ENCODE data around the gene IL6R. TPM values are rescaled to one million over a fixed set of nuclear protein-coding genes. Genes with fewer than 3 reads are reported as not detected.

IL6R gene
- total and polyA plus RNA-seq, 2 experiments from 2014 or later: 35.1 to 38.5 TPM

- Histone ChIP-seq H3K9me3 (ENCODE audit: low read depth) (no peaks in the 10 kb centered on the region), H2AFZ (no peak overlapping the region), H3K36me3 (replicated peaks; ENCODE audit: insufficient read depth, low read depth) (no peaks in the 10 kb centered on the region), H3K27ac (no peak overlapping the region), H3K4me1 (ENCODE audit: insufficient read depth) (no peaks in the 10 kb centered on the region), H3K27me3 (no peaks in the 10 kb centered on the region), H3K9me2 (replicated peaks; ENCODE audit: insufficient read depth) (no peaks in the 10 kb centered on the region), H3K4me3 (no peak overlapping the region), H3K4me2 (no peak overlapping the region), H3K79me2 (no peaks in the 10 kb centered on the region), H4K20me1 (ENCODE audit: insufficient read depth, poor library complexity, severe bottlenecking) (no peaks in the 10 kb centered on the region)
- 70% methylated on average over 3 of the region's 3 CpGs for WGBS (ENCODE audit: low lambda C conversion rate, missing lambda C conversion rate)
- TF ChIP-seq EZH2 (IDR thresholded peaks at IDR 0.05; ENCODE audit: borderline replicate concordance) (no peak), CTCF (IDR thresholded peaks at IDR 0.05; ENCODE audit: poor library complexity) (no peak), EZH2phosphoT487 (IDR thresholded peaks at IDR 0.05; ENCODE audit: low read depth, severe bottlenecking, unreplicated experiment) (no peak)
- DNase-seq (ENCODE audit: low spot score): no peak
Measured at GRCh38 chr1:154466206-154466605, 61.1 kb downstream of the IL6R start.

DNA sequence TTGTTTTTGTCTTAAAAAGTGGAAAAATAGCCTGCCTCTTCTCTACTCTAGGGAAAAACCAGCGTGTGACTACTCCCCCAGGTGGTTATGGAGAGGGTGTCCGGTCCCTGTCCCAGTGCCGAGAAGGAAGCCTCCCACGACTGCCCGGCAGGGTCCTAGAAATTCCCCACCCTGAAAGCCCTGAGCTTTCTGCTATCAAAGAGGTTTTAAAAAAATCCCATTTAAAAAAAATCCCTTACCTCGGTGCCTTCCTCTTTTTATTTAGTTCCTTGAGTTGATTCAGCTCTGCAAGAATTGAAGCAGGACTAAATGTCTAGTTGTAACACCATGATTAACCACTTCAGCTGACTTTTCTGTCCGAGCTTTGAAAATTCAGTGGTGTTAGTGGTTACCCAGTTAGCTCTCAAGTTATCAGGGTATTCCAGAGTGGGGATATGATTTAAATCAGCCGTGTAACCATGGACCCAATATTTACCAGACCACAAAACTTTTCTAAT, 61.8 kb downstream of the IL6R start:
- H3K9me2 ChIP-seq (replicated peaks; ENCODE audit: insufficient read depth): no peaks in the 10 kb centered on the region
- no peak overlapping the region for H3K4me2 ChIP-seq
- WGBS (ENCODE audit: low lambda C conversion rate, missing lambda C conversion rate): 54% methylated on average over 8 of the region's 8 CpGs
- H3K36me3 ChIP-seq (replicated peaks; ENCODE audit: insufficient read depth, low read depth): no peaks in the 10 kb centered on the region
- no peaks in the 10 kb centered on the region for H4K20me1 ChIP-seq (ENCODE audit: insufficient read depth, poor library complexity, severe bottlenecking)
- no peaks in the 10 kb centered on the region for H3K79me2 ChIP-seq
- H3K9me3 ChIP-seq (ENCODE audit: low read depth): no peaks in the 10 kb centered on the region
- no peaks in the 10 kb centered on the region for H3K27me3 ChIP-seq
- DNase-seq (ENCODE audit: low spot score): no peak
- TF ChIP-seq CTCF (IDR thresholded peaks at IDR 0.05; ENCODE audit: poor library complexity): peak; percentile 21
- no peak for TF ChIP-seq EZH2phosphoT487 (IDR thresholded peaks at IDR 0.05; ENCODE audit: low read depth, severe bottlenecking, unreplicated experiment)
- TF ChIP-seq EZH2 (IDR thresholded peaks at IDR 0.05; ENCODE audit: borderline replicate concordance): no peak
- no peak overlapping the region for H2AFZ ChIP-seq
- no peak overlapping the region for H3K27ac ChIP-seq
- H3K4me1 ChIP-seq (ENCODE audit: insufficient read depth): no peaks in the 10 kb centered on the region
- H3K4me3 ChIP-seq: no peak overlapping the region

DNA sequence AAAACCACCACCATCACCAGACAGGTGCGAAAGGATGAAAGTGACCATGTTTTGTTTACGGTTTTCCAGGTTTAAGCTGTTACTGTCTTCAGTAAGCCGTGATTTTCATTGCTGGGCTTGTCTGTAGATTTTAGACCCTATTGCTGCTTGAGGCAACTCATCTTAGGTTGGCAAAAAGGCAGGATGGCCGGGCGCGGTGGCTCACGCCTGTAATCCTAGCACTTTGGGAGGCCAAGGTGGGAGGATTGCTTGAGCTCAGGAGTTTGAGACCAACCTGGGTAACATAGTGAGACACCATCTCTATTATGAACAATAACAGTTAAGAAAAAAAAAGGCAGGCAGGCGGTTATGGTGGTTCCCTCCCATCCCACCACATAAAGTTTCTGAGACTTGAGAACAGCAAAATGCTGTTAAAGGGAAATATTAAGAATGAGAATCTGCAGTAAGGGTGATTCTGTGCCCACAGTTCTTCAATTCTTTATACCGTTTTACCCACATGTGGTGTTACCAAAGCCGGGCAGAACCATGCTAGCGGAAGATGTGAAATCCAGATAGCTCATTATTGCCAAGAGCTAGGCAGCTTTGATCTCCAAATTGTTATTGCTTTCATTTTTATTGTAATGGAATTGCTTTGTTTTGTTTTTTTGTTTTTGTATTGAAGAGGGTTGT, 62.4 kb downstream of the IL6R start:
- H3K79me2 ChIP-seq: no peaks in the 10 kb centered on the region
- H3K9me3 ChIP-seq (ENCODE audit: low read depth): no peaks in the 10 kb centered on the region
- no peak for DNase-seq (ENCODE audit: low spot score)
- no peaks in the 10 kb centered on the region for H3K36me3 ChIP-seq (replicated peaks; ENCODE audit: insufficient read depth, low read depth)
- H2AFZ ChIP-seq: no peak overlapping the region
- TF ChIP-seq EZH2phosphoT487 (IDR thresholded peaks at IDR 0.05; ENCODE audit: low read depth, severe bottlenecking, unreplicated experiment) (no peak), CTCF (IDR thresholded peaks at IDR 0.05; ENCODE audit: poor library complexity) (no peak), EZH2 (IDR thresholded peaks at IDR 0.05; ENCODE audit: borderline replicate concordance) (no peak)
- no peaks in the 10 kb centered on the region for H3K9me2 ChIP-seq (replicated peaks; ENCODE audit: insufficient read depth)
- no peaks in the 10 kb centered on the region for H3K27me3 ChIP-seq
- H3K4me2 ChIP-seq: no peak overlapping the region
- no peak overlapping the region for H3K4me3 ChIP-seq
- H3K4me1 ChIP-seq (ENCODE audit: insufficient read depth): no peaks in the 10 kb centered on the region
- no peak overlapping the region for H3K27ac ChIP-seq
- 95% methylated on average over 11 of the region's 11 CpGs for WGBS (ENCODE audit: low lambda C conversion rate, missing lambda C conversion rate)
- H4K20me1 ChIP-seq (ENCODE audit: insufficient read depth, poor library complexity, severe bottlenecking): no peaks in the 10 kb centered on the region
